Ureter (tissue), 1 donor: ENCODE data around the gene STARD9. TPM values are rescaled to one million over a fixed set of nuclear protein-coding genes. Genes with fewer than 3 reads are reported as not detected.
"Not testable (repeated sequence)": the region's sequence is repeated elsewhere in the genome, so short reads cannot be mapped to it uniquely, and the experiment has no call there.

Experiments
- DNase-seq: peaks from one replicate; pipeline ENCODE4 v3.0.0-alpha.2; 2020; ENCODE audit warnings: low spot score
- total RNA-seq: library from RNA; stranded (reverse); gene quantifications from one replicate; pipeline ENCODE4 v1.2.4, GENCODE V29; 2023
- donor health status: DM: yes; HTN: yes; CAD: no.

STARD9 gene
- 18.0 TPM for total RNA-seq

DNA sequence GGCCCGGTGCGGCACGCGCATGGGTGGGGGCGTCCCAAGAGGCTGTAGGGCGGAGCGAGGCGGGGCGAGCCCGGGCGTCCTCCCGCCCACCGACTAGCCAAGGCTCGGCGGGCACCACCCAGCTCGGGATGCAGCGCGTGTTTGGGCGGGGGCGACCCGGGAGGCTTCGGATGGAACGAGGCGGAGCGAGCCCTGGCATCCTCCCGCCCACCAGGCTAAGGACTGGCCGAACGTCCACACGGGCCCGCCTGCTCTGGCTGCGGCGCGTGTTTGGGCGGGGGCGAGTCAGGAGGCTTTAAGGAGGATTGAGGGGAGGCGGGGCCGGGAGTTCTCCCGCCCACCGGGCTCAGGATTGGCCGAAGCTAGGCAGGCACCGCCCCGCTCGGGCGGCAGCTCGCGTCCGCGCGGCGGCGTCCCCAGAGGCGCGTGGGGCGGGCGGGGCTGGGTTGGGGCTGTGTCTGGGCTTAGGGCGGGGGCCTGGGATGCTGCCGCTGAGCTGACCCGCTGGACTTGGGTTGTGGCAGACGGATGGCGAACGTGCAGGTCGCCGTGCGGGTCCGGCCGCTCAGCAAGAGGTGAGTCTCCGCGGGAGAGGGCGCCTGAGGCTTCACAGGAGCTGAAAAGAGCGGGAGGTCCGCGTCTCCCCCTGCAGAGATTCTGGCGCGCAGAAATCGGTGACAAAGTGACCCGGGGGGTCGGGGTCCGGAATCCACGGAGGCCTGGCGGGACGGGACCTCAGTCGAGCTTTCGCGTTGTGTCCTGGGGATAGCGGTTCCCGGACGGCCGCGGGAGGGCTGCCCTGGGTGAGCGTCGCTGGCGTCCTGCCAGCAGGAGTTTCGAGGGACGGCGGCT, at the start of gene STARD9:
STARD9 (plus strand) TSS at position 419 of the 852 bp plus-strand sequence; CDS start at position 529, 110 bp downstream.
- DNase-seq, result peak; percentile 98

DNA sequence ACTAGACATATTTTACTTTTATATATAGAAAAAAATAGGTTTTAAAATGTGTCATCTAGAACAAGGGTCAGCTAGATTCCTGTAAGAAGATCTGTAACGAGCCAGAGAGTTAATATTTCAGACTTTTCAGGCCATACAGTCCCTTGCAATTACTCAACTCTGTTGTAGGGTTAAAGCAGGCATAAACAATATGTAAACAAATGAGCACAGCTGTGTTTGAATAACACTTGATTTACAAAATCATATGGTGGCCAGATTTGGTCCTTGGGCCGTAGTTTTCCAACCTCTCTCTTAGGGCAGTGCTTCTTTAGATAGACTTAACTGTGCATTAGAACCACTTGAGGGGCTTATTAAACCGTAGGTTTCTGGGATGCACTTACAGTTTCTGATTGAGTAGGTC, 46.4 kb upstream of the STARD9 start:
- DNase-seq, result no peak

DNA sequence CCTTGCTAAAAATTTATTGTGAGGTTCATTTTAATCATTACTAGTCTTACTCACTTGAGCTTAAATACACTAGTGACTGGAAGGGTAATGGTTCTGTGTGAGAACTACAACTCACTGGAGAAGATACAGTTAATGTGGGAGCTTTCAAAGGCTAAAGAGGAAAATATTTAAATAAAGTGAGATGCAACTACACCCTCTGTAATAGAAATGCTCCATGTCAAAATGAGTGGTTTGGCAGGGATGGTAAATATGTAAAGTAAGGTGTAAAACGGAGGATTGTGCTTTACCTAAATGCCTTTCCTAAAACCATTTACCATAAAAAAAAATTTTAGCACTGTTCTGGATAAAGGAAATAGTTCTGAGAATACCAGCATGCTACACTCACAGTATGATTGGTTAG, 42.2 kb upstream of the STARD9 start:
- DNase-seq, result no peak

DNA sequence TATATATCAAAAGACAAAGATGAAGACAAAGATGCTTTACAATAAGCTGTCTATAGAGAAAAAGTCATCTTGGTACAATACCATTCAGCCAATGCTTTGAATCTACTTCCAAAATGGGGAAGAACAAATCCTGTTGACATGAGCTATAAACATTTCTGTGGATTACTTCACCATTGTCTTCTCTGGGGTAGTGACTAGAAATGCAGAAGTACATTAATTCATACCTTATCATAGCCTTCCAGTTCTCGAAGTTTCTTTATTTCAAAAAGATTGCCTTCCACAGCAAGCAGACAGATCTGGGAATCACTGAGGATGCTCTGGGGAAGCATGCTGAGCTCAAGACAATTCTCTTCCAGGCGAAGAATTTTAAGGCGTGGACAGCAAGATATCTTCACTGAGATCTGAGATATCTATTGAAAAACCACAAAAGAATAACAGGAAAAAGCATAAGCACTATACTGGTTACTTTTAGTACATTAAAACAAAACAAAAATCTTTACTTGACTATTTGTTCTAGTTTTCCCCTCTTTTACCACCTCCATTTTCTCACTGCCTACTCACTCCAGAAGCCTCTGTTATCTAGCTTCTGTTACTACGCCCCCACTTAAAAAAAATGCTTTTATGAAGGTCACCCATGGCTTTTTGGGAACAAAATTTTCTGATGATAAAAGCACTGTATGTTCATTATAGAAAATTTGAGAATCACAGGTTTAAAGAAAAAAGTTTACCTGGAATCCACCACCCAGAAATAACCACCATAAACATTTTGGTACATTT, 30.4 kb upstream of the STARD9 start:
- no peak for DNase-seq

DNA sequence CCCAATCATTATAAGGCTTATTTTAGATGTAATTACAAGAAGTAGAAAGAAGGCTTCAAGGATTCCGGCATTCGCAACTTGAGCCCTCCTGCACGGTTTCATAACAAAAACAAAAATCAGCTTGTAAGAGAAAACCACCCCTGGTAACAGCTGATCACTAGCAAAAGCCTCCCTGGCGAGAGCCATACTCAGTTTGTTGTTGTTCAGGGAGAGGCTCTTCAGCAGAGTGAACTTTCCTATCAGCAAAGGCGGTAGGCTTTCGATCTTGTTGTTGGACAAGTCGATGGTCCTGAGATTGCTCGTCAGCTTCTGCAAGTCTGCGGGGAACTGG, 27.5 kb upstream of the STARD9 start:
- peak; percentile 45 for DNase-seq

DNA sequence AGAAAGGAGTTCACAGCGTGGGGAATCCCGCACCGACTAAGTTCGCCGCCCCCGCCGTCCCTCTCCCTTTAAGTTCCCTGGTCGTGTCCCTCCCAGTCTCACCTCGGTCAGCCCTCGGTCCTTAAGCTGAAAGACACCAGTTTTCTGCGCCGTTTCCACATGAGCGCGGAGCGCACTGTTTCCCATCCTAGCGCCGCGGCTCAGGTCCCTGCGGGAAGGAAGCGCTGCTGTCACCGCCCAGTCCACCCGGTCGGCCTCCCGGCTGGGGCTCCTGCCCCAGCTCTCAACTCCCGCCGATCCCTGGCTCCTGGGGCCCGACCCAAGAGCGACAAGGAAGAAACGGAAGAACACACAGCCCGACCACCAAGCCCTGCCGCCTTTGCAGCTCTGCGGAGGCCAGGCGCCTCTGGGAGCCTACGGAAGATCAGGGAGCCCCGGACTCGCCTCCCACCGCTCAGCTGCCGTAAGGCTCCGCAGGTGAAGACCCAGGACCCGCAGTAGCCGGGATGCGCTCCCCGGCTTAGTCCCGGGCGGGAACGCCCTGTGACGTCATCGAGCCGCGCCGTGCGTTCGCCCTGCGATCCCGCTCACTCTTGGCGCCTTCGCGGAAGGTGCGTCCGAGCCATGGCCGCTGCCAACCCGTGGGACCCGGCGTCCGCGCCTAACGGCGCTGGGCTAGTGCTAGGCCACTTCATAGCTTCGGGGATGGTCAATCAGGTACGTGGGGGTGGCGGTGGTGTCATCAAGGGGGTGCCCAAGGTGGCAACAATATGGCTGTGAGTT, 27.0 kb upstream of the STARD9 start, which contains the start of the genes HAUS2 and LRRC57:
HAUS2 (plus strand) TSS at position 590 of the 783 bp plus-strand sequence; CDS start at position 625, 35 bp downstream.
LRRC57 (minus strand) TSS at position 545 of the 783 bp plus-strand sequence; CDS start at position 186, 359 bp downstream.
- DNase-seq, result peak; percentile 83

DNA sequence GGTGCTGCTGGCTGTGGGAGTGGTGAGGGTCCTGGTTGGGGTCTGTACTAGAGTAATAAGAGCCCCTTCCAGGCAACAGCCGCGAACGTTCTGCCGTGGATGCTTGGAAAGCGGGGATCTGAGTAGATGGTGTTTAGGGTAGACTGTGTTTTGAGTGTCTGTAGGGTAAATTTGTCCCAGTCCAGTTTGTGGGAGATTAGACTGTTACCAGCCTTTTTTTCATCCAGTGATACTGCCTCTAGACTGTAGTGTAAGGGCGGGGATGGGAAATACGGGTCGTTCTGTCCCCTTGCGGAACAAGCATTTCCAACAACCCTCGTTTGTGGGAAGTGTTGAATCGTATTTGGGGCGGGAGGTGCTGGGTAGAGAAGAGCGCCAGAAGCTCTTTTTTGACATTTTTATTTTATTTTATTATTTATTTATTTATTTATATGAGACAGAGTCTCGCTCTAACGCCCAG, 26.3 kb upstream of the STARD9 start:
- DNase-seq, result no peak

DNA sequence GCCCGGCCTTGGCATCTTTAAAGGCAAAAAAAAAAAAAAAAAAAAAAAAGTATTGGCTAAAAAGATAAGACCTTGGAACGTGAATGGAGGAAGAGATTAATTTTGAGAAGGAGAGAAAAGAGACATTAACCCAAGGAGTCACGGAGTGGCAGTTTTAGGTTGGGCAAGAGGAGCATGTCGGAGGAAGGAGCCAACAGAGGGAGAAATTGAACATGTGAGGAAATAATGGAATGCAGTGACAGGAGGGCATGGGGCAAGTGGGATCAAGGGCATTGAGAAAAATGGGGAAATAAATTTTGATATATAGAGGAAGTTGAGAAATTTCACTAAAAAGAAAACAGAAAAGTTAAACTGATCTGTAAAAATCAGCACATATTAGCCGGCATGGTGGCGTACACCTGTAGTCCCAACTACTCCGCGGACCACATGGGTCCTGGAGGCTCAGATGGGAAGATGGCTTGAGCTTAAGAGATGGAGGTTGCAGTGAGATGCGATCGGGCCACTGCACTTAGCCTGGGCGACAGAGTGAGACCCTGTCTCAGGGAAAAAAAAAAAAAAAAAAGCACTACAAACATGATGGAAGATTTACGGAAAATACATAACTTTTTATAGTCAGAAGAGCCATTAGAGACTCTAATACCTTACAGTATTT, 25.5 kb upstream of the STARD9 start:
- no peak for DNase-seq

DNA sequence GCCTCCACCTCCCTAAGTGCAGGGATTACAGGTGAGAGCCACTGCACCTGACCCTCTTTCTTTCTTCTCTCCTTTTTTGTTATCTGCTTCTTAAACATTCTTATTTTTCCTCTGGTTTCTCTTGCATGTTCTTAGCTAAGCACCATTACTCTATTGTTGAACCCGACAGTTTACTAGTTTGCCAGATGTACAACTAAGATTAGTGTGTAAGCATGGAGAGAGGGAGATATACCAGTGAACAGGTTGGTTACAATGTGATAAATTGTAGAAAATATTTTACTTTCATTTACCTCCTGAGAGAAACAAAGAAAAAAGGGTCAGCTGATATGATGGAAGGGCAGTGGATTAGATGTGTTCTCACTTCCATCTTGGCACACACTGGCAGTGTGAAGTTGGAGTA, 21.9 kb upstream of the STARD9 start:
- no peak for DNase-seq

DNA sequence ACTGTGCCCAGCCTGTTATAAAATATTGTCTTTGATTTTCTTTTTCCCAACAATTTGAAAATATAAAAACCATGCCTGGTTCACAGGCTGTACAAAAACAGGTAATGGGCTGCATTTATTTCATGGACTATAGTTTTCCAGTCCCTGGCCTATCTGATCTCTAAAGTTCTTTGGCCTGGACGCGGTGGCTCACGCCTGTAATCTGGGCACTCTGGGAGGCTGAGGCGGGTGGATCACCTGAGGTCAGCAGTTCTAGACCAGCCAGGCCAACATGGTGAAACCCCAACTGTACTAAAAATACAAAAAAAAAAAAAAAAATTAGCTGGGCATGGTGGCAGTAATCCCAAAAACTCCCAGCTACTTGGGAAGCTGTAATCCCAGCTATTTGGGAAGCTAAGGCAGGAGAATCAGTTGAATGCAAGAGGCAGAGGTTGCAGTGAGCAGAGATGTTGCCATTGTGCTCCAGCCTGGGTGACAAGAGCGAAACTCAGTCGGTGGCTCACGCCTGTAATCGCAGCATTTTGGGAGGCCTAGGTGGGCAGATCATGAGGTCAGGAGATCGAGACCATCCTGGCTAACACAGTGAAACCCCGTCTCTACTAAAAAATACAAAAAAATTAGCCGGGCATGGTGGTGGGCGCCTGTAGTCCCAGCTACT, 18.7 kb upstream of the STARD9 start:
- not testable (repeated sequence) for DNase-seq

DNA sequence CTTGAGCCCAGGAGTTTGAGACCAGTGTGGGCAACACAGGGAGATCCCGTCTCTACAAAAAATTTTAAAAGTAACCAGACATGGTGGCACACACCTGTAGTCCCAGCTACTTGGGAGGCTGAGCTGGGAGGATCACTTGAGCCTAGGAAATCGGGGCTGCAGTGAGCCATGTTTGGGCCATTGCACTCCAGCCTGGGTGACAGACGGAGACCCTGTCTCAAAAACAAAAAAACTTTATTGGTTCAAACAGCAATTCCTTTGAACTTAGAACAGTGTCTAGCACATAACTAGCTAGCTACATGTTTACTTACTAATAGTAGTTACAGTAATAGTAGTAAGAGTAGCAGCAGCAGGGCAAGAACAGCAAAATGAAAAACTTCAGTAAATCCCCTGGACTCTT, 16.7 kb upstream of the STARD9 start:
- DNase-seq, result no peak

DNA sequence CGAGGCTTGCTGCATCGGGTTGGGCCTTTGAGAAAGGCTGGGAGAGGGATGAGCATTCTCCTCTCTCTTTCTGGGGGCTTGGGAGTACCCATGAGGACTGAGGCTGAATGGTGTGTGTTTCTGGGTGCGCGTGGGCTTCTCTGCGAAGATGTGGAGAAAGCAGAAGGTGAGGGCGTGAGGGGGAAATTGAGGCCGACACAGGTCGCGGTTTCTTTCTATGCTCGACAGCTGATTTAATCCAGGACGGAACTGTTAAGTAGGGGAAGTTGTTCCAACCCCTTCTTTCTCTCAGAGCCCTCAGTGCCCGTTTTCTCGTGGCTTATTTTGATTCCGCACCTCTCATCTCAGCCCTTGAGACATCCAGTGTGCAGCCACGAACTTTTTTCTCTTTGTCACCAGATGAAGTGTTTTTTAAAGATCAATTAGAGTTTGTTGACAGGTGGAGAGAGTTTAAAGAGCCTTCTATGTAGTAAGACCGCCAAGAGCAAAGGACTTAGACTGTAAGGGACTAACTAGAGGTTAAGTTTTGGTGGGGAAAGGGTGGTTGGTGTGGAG, 711 bp downstream of the STARD9 start:
- no peak for DNase-seq

DNA sequence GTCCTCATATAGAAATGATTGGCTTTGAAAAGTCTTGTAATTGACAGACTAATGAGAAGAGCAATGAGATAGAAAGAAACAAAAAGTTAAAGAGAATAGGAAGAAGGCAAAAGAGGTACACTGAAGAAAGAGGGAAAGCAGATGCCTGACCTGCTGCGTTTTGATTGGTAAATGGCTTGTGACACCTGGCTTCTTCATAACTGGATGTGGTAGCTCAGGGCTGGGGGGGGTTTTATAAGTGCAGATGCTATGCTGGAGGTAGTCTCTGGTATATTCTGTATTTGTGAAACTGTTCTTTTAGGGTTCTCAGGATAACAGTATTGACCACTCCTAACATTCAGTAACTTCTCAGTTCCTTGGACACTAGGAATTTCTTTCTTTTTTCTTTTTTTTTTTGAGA, 1.4 kb downstream of the STARD9 start:
- DNase-seq, result no peak

DNA sequence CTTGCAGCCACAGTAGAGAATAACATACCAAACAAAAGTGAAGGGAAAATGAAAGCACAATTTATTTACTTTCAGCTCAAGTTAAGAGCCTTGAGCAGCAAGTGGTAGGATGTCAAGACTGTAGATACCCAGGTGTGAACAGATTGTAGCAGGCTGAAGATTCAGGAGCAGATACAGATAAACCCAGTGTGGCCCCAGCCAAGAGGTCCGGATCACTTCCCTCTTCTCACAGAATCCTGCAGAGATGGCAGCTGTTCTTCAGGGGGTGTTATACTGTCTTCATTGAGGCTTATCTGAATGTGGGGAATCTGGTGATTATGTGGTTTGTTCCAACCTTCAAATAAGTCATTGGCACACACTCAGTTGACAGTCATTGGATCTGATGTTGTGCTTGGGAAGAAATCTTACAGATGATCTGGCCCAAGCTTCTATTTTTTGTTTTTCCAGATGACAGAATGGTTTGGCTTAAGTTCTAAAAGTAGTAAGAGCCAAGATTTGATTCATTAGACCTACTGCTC, 2.2 kb downstream of the STARD9 start:
- DNase-seq, result no peak

DNA sequence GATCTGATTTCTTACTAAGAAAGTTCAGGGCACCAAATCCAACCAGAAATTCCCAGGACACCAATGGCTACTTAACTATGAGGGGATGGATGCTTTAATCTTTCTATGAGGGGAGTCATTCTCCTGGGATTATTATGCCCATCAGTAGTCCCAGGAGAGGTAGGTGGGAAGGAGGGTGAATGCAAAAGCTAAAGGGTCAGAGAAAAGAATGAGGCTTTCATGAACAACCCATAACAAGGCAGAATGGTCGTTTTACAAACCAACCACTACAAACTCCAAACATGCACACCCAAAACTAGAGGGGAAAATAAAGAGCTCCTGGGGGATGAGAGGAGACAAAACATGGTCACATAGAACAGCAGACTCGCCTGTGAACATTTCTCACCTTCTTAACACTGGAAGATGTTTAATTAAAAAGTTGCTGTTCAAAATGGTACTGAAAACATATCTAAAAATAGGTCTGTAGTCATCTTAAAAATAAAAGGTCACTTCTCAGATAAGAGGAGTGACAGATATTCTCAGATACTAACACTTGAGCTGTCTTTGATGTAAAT, 3.7 kb downstream of the STARD9 start:
- no peak for DNase-seq

DNA sequence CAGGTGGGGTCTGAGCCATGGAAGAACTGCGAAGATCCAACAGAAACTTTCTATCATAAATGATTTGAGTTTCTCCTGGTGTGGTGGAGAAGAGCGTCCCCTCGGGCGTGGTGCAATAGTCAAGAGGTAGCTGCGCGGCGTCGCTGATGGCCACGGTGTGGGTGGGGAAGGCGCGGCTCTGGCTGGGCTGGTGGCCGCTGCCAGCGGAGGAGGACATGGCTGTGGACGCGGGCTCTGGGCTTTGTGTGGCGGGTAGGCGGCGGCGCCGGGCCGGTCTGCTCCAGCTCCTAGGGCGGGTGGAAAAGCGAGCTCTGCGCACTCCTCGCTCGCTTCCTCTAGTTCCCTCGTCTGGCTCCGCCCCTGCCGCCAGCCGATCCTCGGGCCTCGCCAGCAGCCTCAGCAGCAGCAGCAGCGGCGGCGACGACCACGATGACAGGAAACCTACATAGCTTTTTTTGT, 5.9 kb downstream of the STARD9 start:
- DNase-seq, result peak; percentile 89

DNA sequence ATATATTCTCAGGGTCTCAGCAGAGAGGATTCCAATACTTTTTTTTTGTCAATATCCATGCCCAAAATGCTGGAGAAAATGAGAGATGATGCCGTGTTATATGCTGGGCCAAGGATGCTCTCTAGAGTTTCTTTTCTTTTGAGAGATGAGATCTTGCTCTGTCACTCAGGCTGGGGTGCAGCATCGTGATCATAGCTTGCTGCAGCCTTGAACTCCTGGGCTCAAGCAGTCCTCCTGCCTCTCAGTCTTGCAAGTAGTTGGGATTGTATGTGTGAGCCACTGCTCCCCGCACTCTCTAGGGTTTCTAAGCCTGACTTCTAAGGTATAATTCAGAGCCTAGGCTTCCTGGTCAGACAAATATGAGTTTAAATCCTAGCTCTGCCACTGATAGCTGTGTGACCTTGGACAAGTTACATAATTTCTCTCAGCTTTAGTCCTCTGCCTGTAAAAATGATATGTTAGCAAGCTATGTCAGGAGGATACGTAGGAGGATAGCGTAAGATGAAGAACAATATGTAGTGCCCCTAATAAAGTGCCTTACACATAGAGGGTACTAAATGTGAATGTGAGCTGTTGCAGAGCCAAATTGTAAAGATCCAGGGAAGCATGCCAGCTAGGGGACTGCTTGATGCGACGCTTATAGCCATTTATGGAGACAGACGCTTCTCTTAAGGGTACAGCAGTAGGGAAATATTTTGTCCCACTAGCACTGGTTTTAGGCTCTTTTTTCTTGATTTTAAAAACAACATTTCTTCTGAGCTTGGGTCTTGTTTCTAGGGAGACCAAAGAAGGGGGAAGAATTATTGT, 7.4 kb downstream of the STARD9 start:
- no peak for DNase-seq

DNA sequence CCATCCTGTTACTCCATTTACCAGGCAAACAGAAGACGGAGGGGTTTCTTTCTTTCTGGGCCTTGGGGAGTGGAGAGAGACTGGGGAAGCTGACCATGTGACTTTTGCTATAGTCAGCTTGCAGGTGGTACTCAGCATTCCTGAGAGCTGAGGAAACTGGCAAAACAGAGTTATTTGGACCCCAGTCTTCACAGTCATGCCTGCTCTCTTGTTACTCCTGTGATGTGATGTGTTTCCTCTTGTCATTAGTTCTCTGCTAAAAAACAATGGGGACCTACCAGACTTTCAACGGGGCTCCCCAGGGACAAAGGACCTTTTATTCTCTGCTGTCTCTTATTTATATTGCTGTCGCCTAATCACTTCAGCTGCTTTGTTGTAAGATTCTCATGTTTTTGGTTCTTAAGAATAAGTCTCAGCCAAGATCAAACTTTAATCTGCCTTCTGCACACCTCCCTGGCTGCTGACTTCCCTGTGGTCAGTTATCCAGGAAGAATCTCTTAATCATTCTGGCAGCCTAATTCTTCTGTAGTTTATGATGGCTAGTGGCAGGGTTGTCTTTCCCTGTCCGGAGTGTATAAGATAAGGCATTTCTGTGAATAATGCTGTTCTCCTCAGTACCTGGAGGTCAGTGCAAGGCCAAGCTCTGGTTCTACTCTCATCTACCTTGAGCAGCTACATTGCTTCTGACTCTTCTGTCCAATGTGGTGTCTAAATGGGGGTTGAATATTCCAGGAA, 8.8 kb downstream of the STARD9 start:
- no peak for DNase-seq
